IMR-90 (cell line): Measurements from ENCODE around the gene CERS1. TPM values are rescaled to one million over a fixed set of nuclear protein-coding genes. Genes with fewer than 3 reads are reported as not detected.
A peak's percentile ranks its signal among the peaks of the same experiment; 100 is the strongest.

Experiments used
- ATAC-seq: fragments of 200-7000 bp; cut with Tn5 transposase; 2 replicates; pipeline ENCODE4 v1.9.1; 2020; ENCODE audit warnings: low read depth, mild to moderate bottlenecking, moderate library complexity
- BruUV-seq: library from RNA; stranded (reverse); fragments of 400-500 nt; replicated peaks from 2 replicates; lab custom pipeline; 2021; lab: Mats Ljungman, UMichigan
- CTCF ChIA-PET: fragments of 300-600 bp; formaldehyde crosslinking; extraction: SDS; loops from one replicate; lab custom pipeline; 2021; ENCODE audit warnings: antibody characterized with exemption; lab: Yijun Ruan, JAX
- POLR2A ChIA-PET: fragments of 300-600 bp; sonication (Branson Sonifier 250); formaldehyde crosslinking; loops from one replicate; lab custom pipeline; 2022; ENCODE audit warnings: antibody characterized with exemption; ENCODE audit not compliant: unreplicated experiment; lab: Charles Lee
- DNase-seq: peaks from one replicate; pipeline ENCODE4 v3.0.0; 2013
- H2AFZ ChIP-seq: replicated peaks from 2 replicates; pipeline ENCODE3; 2013; ENCODE audit warnings: low read length, mild to moderate bottlenecking; ENCODE audit not compliant: poor library complexity
- H2AK5ac ChIP-seq: 2 replicates; pipeline ENCODE4 v1.6.1; 2013; ENCODE audit warnings: low read depth, low read length, inconsistent platforms
- H2AK9ac ChIP-seq: replicated peaks from 2 replicates; pipeline ENCODE3; 2013; ENCODE audit warnings: mild to moderate bottlenecking, low read depth, low read length, moderate library complexity; ENCODE audit not compliant: poor library complexity
- H2BK120ac ChIP-seq: 2 replicates; pipeline ENCODE4 v1.6.1; 2013; ENCODE audit warnings: low read depth, low read length, inconsistent platforms
- H2BK15ac ChIP-seq: 3 replicates; pipeline ENCODE4 v1.6.1; 2013; ENCODE audit warnings: low read depth, low read length, inconsistent platforms
- H2BK20ac ChIP-seq: 2 replicates; pipeline ENCODE4 v1.6.1; 2013; ENCODE audit warnings: low read depth, mild to moderate bottlenecking, inconsistent platforms, low read length, moderate library complexity
- H2BK5ac ChIP-seq: 2 replicates; pipeline ENCODE4 v1.6.1; 2013; ENCODE audit warnings: mild to moderate bottlenecking, low read depth, low read length, inconsistent platforms; ENCODE audit not compliant: poor library complexity, severe bottlenecking
- H3K14ac ChIP-seq: replicated peaks from 2 replicates; pipeline ENCODE4 v1.6.1; 2013; ENCODE audit warnings: low read depth, low read length, inconsistent platforms
- H3K18ac ChIP-seq: 2 replicates; pipeline ENCODE4 v1.6.1; 2013; ENCODE audit warnings: low read depth, low read length, control low read depth
- H3K23ac ChIP-seq: 2 replicates; pipeline ENCODE4 v1.6.1; 2013; ENCODE audit warnings: low read depth, low read length, inconsistent platforms
- H3K27ac ChIP-seq: 2 replicates; pipeline ENCODE4 v1.5.1; 2013; ENCODE audit warnings: mild to moderate bottlenecking, control low read depth, low read length; ENCODE audit not compliant: insufficient read depth
- H3K27me3 ChIP-seq: 2 replicates; pipeline ENCODE4 v1.6.1; 2013; ENCODE audit warnings: low read length; ENCODE audit not compliant: control insufficient read depth, insufficient read depth
- H3K36me3 ChIP-seq: 2 replicates; pipeline ENCODE4 v1.6.1; 2013; ENCODE audit warnings: low read length, mixed read lengths; ENCODE audit not compliant: control insufficient read depth, insufficient read depth
- H3K4ac ChIP-seq: 2 replicates; pipeline ENCODE4 v1.6.1; 2013; ENCODE audit warnings: low read depth, low read length, inconsistent platforms
- H3K4me1 ChIP-seq: 2 replicates; pipeline ENCODE4 v1.6.1; 2013; ENCODE audit warnings: low read length, mixed read lengths; ENCODE audit not compliant: control insufficient read depth, insufficient read depth
- H3K4me2 ChIP-seq: 2 replicates; pipeline ENCODE4 v1.6.1; 2013; ENCODE audit warnings: low read depth, mild to moderate bottlenecking, control low read depth, low read length, moderate library complexity
- H3K4me3 ChIP-seq: 2 replicates; pipeline ENCODE4 v1.5.1; 2013; ENCODE audit warnings: low read depth, mild to moderate bottlenecking, control low read depth, low read length, moderate library complexity; ENCODE audit not compliant: insufficient read depth
- H3K56ac ChIP-seq: 2 replicates; pipeline ENCODE4 v1.6.1; 2013; ENCODE audit warnings: low read length, inconsistent platforms; ENCODE audit not compliant: insufficient read depth; ENCODE audit errors: extremely low read depth
- H3K79me1 ChIP-seq, 2 experiments: 2 replicates each; pipeline ENCODE4 v1.6.1; 2013; ENCODE audit warnings: low read length in 2 of 2, inconsistent platforms in 1 of 2, low read depth in 1 of 2
- H3K9ac ChIP-seq: 2 replicates; pipeline ENCODE4 v1.6.1; 2013; ENCODE audit warnings: low read depth, low read length, control low read depth
- H3K9me1 ChIP-seq: 2 replicates; pipeline ENCODE4 v1.6.1; 2013; ENCODE audit warnings: low read length, inconsistent platforms; ENCODE audit not compliant: insufficient read depth
- H3K9me3 ChIP-seq: 2 replicates; pipeline ENCODE4 v1.6.1; 2013; ENCODE audit warnings: low read length; ENCODE audit not compliant: control insufficient read depth, insufficient read depth
- H4K20me1 ChIP-seq: 2 replicates; pipeline ENCODE4 v1.6.1; 2013; ENCODE audit warnings: low read length, inconsistent platforms; ENCODE audit not compliant: insufficient read depth
- H4K5ac ChIP-seq: 2 replicates; pipeline ENCODE4 v1.6.1; 2013; ENCODE audit warnings: mild to moderate bottlenecking, low read depth, low read length, control low read depth
- H4K8ac ChIP-seq, 2 experiments: 2 replicates each; pipeline ENCODE4 v1.6.1; 2013; ENCODE audit warnings: low read depth in 2 of 2, low read length in 2 of 2, control low read depth in 1 of 2, inconsistent platforms in 1 of 2
- H4K91ac ChIP-seq: 2 replicates; pipeline ENCODE4 v1.6.1; 2013; ENCODE audit warnings: low read depth, low read length, inconsistent platforms; ENCODE audit not compliant: insufficient read depth
- BHLHE40 ChIP-seq: fragments of 150-350 bp; IDR thresholded peaks from 2 replicates; pipeline ENCODE4 v1.6.1; 2016; ENCODE audit warnings: mild to moderate bottlenecking, low read depth, low read length
- CEBPB ChIP-seq: IDR thresholded peaks from 2 replicates; pipeline ENCODE4 v1.6.1; 2012; ENCODE audit warnings: low read depth, low read length, improper control_type of control experiment
- CHD1 ChIP-seq: IDR thresholded peaks from 2 replicates; pipeline ENCODE4 v1.6.1; 2012; ENCODE audit warnings: low read depth, low read length, improper control_type of control experiment
- CTCF ChIP-seq: conservative IDR thresholded peaks from 2 replicates; pipeline ENCODE4 v1.5.1; 2012; ENCODE audit warnings: mild to moderate bottlenecking, low read depth, low read length, improper control_type of control experiment
- ELK1 ChIP-seq: fragments of 150-350 bp; IDR thresholded peaks from 2 replicates; pipeline ENCODE4 v1.6.1; 2016; ENCODE audit warnings: low read depth, mild to moderate bottlenecking, low read length, moderate library complexity, borderline replicate concordance
- FOS ChIP-seq: fragments of 150-350 bp; IDR thresholded peaks from 2 replicates; pipeline ENCODE4 v1.6.1; 2016; ENCODE audit warnings: low read depth, low read length
- MAFK ChIP-seq: IDR thresholded peaks from 2 replicates; pipeline ENCODE4 v1.6.1; 2012; ENCODE audit warnings: low read depth, low read length, improper control_type of control experiment
- MAZ ChIP-seq: IDR thresholded peaks from 2 replicates; pipeline ENCODE4 v1.6.1; 2012; ENCODE audit warnings: low read depth, mild to moderate bottlenecking, low read length, improper control_type of control experiment, moderate library complexity, borderline replicate concordance
- MXI1 ChIP-seq: IDR thresholded peaks from 2 replicates; pipeline ENCODE4 v1.6.1; 2012; ENCODE audit warnings: low read depth, mild to moderate bottlenecking, low read length, moderate library complexity, borderline replicate concordance
- NFE2L2 ChIP-seq: fragments of 150-350 bp; IDR thresholded peaks from 2 replicates; pipeline ENCODE4 v1.6.1; 2016; ENCODE audit warnings: low read depth, mild to moderate bottlenecking, low read length
- POLR2A ChIP-seq: IDR thresholded peaks from 2 replicates; pipeline ENCODE4 v1.6.1; 2012; ENCODE audit warnings: mild to moderate bottlenecking, low read depth, low read length
- RAD21 ChIP-seq: IDR thresholded peaks from 2 replicates; pipeline ENCODE4 v1.6.1; 2012; ENCODE audit warnings: low read length, improper control_type of control experiment
- RCOR1 ChIP-seq: IDR thresholded peaks from 2 replicates; pipeline ENCODE4 v1.6.1; 2012; ENCODE audit warnings: mild to moderate bottlenecking, low read length, improper control_type of control experiment; ENCODE audit not compliant: insufficient replicate concordance
- RFX5 ChIP-seq: IDR thresholded peaks from 2 replicates; pipeline ENCODE4 v1.8.0; 2012; ENCODE audit warnings: low read depth, mild to moderate bottlenecking, low read length, moderate library complexity
- SMC3 ChIP-seq: fragments of 150-350 bp; IDR thresholded peaks from 2 replicates; pipeline ENCODE4 v1.6.1; 2016; ENCODE audit warnings: low read depth, mild to moderate bottlenecking, antibody characterized with exemption, low read length, moderate library complexity
- WGBS, 2 experiments: methylation state at CpG; one replicate each; pipeline versions ENCODE4 v1.1.5 to v1.1.7; 2013; ENCODE audit warnings: missing lambda C conversion rate in 2 of 2; ENCODE audit not compliant: insufficient read length in 1 of 2; ENCODE audit errors: extremely low coverage in 2 of 2; 5-methylcytosine and 5-hydroxymethylcytosine counted together
- dilution Hi-C: fragments of 300-500 bp; cut with HindIII; formaldehyde crosslinking; loops from one replicate; pipeline ENCODE4 v1.14.3; 2018; ENCODE audit warnings: low sequenced_read_pairs; ENCODE audit not compliant: unreplicated experiment
- in situ Hi-C: fragments of 300-500 bp; cut with MboI; formaldehyde crosslinking; loops from 3 replicates; pipeline ENCODE4 v1.14.3; 2019; ENCODE audit warnings: low sequenced_read_pairs, inconsistent platforms, mixed read lengths
- intact Hi-C: fragments of 100-400 bp; cut with micrococcal nuclease; formaldehyde crosslinking; loops from 2 replicates; pipeline ENCODE4 v1.10.0; 2022
- polyA plus RNA-seq, 3 experiments: library from polyadenylated mRNA; depleted of rRNA; stranded (reverse); fragments of >200 nt; gene quantifications; 2 replicates each; pipeline ENCODE4 v1.2.3, GENCODE V29; 2012; ENCODE audit warnings: low replicate concordance in 1 of 3
- total RNA-seq: library from RNA; depleted of rRNA; stranded (reverse); fragments of >200 nt; gene quantifications from 2 replicates; pipeline ENCODE4 v1.2.3, GENCODE V29; 2012
- TF ChIP-seq, protein P1 (sequence below): fragments of 150-350 bp; IDR thresholded peaks from 2 replicates; pipeline ENCODE4 v1.6.1; 2017; ENCODE audit warnings: mild to moderate bottlenecking, antibody characterized with exemption, low read length, low read depth

CERS1 gene
- total and polyA plus RNA-seq, 2 of the 4 experiments (the other 2 are of a cell fraction) = 0.90 to 4.3 TPM

DNA sequence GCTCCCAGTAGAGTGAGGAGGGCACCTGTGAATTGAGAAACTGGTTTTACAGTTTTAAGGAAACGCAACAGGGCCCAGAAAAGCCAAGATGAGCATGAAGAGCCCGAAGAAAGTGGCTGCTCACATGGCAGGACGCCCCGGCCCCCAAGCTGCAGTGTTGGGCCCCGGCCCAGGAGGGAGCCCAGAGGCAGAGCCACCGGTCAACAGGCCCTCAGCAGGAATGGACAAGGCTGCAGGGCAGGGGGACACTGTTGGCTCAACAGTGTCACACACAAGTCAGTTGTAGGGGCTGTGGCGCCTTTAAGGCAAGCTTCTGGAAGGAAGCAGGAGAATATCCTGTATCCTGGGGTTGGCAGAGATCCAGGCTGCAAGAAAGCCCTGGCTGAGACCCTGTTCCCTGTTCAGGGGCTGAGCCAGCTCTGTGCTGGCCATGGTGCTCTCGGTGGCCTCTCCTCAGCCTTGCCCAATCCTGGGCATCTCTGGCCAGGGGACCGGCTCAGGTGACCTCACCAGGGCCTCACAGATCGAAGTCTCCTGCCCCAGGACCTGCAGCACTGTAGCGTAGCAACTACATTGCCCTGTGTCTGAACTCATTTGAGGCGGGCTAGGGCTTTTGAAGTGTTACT lies 36.2 kb downstream of the CERS1 start:
- Histone ChIP-seq H3K4me1 (no peaks in the 10 kb centered on the region), H4K91ac (no peak overlapping the region), H2BK15ac (no peak overlapping the region), H3K14ac (no peak overlapping the region), H3K9me1 (no peaks in the 10 kb centered on the region), H3K4me3 (no peak overlapping the region), H3K18ac (no peak overlapping the region), H3K9ac (no peak overlapping the region), H2AK5ac (no peak overlapping the region), H3K4ac (no peak overlapping the region), H4K8ac (no peak overlapping the region), H2BK120ac (no peak overlapping the region), H4K5ac (no peak overlapping the region), H2AFZ (no peak overlapping the region), H3K36me3 (peaks cover 90% of the 10 kb centered on the region), H3K79me1 (peaks cover 13 to 47% of the 10 kb centered on the region in 2 experiments; a peak in 3 of 4 replicates), H3K9me3 (no peaks in the 10 kb centered on the region), H3K56ac (no peak overlapping the region), H3K23ac (no peak overlapping the region), H3K27me3 (no peaks in the 10 kb centered on the region), H2AK9ac (peak overlapping the region; percentile 38), H3K27ac (no peak overlapping the region), H2BK20ac (no peak overlapping the region), H3K4me2 (no peak overlapping the region), H4K20me1 (peaks cover 16% of the 10 kb centered on the region), H2BK5ac (no peak overlapping the region)
- 86% methylated on average over 7 of the region's 12 CpGs; no CpG with 5 or more reads in 1 of the 2 experiments for WGBS, 2 experiments
- ATAC-seq (no peak), DNase-seq (no peak)
- POLR2A ChIA-PET = no interaction called here
- intact Hi-C loops (no loop called here), dilution Hi-C loops (no loop called here), in situ Hi-C loops (loop anchor here (5.0 kb wide), 1 partner anchor 277 kb away; no protein-coding TSS in a partner anchor)
- CTCF ChIA-PET = no interaction called here
- TF ChIP-seq NFE2L2 = no peak
- TF ChIP-seq POLR2A = no peak
- no peak for TF ChIP-seq SMC3
- TF ChIP-seq MAZ = no peak
- TF ChIP-seq FOS = no peak
- TF ChIP-seq CTCF = no peak
- no peak for TF ChIP-seq CEBPB
- no peak for TF ChIP-seq ELK1
- no peak for TF ChIP-seq BHLHE40
- TF ChIP-seq CHD1 = no peak
- TF ChIP-seq MXI1 = no peak
- no peak for TF ChIP-seq RFX5
- no peak for TF ChIP-seq MAFK
- TF ChIP-seq RCOR1 = no peak
- no peak for TF ChIP-seq RAD21
- TF ChIP-seq, protein P1, sequence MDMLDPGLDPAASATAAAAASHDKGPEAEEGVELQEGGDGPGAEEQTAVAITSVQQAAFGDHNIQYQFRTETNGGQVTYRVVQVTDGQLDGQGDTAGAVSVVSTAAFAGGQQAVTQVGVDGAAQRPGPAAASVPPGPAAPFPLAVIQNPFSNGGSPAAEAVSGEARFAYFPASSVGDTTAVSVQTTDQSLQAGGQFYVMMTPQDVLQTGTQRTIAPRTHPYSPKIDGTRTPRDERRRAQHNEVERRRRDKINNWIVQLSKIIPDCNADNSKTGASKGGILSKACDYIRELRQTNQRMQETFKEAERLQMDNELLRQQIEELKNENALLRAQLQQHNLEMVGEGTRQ = no peak
- BruUV-seq = no TSS peak
